Stomach (tissue), 4 donors: Measurements from ENCODE around the gene PDCD7.

Experiments
- POLR2AphosphoS5 ChIP-seq, 3 donors: sonication (generic); formaldehyde crosslinking; IDR thresholded peaks; one replicate each; pipeline ENCODE4 v1.6.1; 2016; ENCODE audit warnings: antibody characterized with exemption in 3 of 3
- TF ChIP-seq, protein P1 (sequence below), 7 experiments: fragments of 450-650 bp in 4 of 7; fragments of 200-600 bp in 3 of 7; sonication (generic) in 3 of 7; IDR thresholded peaks; one replicate each; pipeline ENCODE4 v1.5.1; 2016 to 2019; ENCODE audit warnings: antibody characterized with exemption in 7 of 7, control low read depth in 2 of 7, mild to moderate bottlenecking in 1 of 7

DNA sequence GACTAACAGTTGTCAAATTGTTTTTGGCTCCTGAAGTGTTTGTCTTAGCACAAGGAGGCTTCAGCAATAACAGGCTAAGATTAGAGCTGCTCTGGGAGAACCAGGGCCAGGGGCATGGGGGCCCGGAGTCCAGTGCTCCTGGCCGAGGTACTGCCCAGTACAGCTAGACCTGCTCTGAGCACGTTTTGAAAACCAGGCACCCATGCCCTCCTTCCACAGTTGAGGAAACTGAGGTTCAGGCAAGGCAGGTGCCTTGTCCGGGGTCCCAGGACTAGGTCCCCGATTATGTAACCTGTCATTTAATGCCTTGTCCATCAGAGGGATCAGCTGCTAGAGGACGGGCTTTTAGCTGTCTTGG, 37.9 kb downstream of the PDCD7 start:
- TF ChIP-seq, protein P1, sequence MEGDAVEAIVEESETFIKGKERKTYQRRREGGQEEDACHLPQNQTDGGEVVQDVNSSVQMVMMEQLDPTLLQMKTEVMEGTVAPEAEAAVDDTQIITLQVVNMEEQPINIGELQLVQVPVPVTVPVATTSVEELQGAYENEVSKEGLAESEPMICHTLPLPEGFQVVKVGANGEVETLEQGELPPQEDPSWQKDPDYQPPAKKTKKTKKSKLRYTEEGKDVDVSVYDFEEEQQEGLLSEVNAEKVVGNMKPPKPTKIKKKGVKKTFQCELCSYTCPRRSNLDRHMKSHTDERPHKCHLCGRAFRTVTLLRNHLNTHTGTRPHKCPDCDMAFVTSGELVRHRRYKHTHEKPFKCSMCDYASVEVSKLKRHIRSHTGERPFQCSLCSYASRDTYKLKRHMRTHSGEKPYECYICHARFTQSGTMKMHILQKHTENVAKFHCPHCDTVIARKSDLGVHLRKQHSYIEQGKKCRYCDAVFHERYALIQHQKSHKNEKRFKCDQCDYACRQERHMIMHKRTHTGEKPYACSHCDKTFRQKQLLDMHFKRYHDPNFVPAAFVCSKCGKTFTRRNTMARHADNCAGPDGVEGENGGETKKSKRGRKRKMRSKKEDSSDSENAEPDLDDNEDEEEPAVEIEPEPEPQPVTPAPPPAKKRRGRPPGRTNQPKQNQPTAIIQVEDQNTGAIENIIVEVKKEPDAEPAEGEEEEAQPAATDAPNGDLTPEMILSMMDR (IDR thresholded peaks at IDR 0.05): no peak
- TF ChIP-seq POLR2AphosphoS5 (IDR thresholded peaks at IDR 0.05): no peak
